OCI-LY7 (cell line): ENCODE data around the gene GDF10.

Experiments
- CTCF ChIP-seq: fragments of 200-600 bp; sonication (generic); conservative IDR thresholded peaks from 2 replicates; pipeline ENCODE4 v1.5.1; 2014; ENCODE audit warnings: mild to moderate bottlenecking, antibody characterized with exemption, low read length, moderate library complexity, mixed read lengths
- EZH2phosphoT487 ChIP-seq: fragments of 200-600 bp; sonication (generic); IDR thresholded peaks from 2 replicates; pipeline ENCODE4 v1.6.1; 2018; ENCODE audit warnings: low read depth, borderline replicate concordance, mild to moderate bottlenecking, mixed run types, antibody characterized with exemption, low read length, moderate library complexity, mixed read lengths

GRCh38 chr10:47326927-47327330 is 26.9 kb downstream of the GDF10 start:
- TF ChIP-seq EZH2phosphoT487 (no peak), CTCF (no peak)
